ENCODE data around the gene VRK1.

The VRK1 gene

DNA sequence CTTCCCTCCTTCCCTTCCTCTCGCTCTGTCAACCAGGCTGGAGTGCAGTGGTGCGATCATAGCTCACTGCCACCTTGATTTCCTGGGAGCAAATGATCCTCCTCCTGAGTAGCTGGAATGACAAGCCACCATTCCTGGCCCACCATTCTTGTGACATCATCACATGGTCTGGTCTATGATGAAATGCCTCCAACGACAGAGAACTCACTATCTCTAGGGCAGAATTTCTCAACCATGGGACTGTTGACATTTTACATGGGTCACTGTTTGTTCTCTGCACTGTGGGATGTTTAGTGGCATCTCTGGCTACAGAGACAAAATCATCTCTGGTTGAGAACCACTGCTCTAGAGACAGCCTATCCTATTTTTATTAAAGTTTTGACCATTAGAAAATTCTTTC is 9.7 kb downstream of the VRK1 start:
- no peak for TF ChIP-seq CTCF (IDR thresholded peaks at IDR 0.05; ENCODE audit: extremely low read depth, missing control alignments)
- no peak for DNase-seq (ENCODE audit: low spot score)

DNA sequence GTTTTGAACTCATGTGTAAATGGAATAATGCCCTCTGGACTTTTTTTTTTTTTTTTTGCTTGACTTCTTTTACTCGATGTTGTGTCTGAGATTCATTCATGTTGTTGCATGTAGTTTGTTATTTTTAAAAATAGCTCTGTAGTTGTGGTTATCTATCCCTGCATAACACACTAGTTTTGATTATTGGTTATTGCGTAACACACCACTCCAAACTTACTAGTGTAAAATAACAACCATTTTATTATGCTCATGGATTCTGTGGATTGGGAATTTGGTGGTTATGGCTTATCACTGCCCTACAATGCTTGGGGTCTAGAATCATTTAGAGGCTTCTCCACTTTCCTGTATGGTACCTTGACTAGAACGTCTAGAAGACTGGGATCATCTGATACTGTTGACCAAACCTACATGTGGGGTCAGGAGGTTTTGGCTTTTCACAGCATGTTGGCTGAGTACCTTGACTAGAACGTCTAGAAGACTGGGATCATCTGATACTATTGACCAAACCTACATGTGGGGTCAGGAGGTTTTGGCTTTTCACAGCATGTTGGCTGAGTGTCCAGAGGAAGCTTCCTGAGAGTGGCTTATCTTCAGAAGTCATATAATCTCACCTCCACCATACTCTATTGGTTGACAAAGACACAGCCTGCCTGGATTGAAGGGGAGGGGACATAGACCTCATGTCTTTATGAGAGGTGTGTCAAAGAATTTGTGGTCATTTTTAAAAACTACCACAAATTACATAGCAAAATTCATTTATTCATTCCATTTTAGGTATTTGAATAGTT is 11.6 kb downstream of the VRK1 start:
- no peak for DNase-seq (ENCODE audit: low spot score)
- no peak for TF ChIP-seq CTCF (IDR thresholded peaks at IDR 0.05; ENCODE audit: extremely low read depth, missing control alignments)

DNA sequence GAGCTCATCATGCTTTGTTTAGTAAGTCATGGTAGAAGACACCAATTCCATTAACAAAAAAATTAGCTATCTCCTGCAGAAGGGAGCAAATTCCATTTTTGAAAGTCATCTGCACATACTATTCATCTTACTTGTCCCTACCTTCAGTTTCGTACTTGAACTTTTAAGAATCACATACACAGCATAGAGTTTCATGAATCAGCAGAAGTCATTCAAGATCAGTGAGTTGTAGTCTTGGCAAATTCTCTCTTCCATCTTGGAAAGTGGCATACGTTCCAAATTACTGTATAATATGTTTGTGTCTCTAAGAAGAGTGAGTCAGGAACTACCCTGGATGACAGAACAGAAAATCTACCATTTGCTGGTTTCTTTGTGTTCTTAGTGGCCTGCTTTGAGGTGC is 14.1 kb downstream of the VRK1 start:
- no peak for TF ChIP-seq CTCF (IDR thresholded peaks at IDR 0.05; ENCODE audit: extremely low read depth, missing control alignments)
- DNase-seq (ENCODE audit: low spot score), result no peak

GRCh38 chr14:96811985-96812667 is 14.9 kb downstream of the VRK1 start:
- DNase-seq (ENCODE audit: low spot score), result no peak
- no peak for TF ChIP-seq CTCF (IDR thresholded peaks at IDR 0.05; ENCODE audit: extremely low read depth, missing control alignments)

DNA sequence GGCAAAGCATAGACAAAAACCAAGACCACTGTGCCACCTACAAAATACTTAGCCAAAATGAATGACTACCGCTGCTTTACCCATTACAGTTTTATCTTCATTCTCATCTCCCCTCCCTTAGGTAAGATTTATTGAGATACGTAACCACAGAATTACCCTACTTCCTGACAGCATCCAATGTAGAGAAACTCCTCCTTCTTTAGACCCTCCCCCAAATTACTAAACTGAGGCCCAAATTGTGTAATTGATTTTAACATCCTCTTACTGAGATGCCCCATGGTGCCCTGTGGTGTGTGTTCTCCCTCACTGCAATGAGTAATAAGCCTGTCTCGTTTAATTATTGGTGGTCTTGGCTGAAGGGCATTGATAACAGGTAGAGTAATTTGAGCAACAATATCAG is 19.1 kb downstream of the VRK1 start:
- DNase-seq (ENCODE audit: low spot score), result no peak
- no peak for TF ChIP-seq CTCF (IDR thresholded peaks at IDR 0.05; ENCODE audit: extremely low read depth, missing control alignments)

DNA sequence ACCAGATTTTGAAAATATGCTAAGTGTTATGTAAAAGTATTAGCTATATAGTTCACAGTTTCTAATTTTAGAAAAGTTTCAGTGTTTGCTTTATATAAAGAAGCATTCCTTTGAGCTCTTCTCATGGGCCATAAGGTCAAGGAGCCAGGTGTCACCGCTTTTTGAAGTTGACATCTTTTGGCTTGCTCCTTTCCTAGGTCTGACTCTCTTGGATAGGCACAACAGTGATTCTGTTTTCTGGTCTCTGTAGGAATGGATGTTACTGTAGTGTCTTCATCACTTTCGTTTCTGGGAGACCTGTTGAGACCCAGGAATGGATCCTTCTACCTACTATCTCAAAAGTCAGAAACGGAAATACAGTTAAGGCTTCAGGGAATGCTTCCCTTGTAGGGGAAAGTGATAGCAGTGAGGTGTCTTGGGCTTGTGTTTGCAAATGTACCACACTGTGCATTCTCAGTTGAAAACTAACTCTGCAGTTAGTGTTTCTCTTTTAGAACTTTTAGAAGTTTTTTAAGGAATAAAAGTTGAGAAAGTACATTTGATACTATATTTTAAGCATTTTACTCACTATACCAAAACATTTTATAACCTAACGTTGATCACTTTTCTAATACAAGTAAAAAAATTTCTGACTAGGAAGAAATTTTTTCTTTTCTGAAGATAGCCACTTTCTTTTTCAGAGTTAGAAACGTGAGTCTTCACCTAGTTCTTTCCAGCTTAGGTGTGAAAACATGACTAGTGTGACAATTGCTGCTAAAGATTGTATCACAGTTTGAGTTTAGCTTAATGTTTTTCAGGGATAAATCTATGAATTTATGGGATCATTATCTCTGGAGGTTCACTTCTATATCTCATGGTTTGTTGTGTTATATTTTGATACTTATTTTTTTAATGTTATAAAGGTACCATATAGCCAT is 20.8 kb downstream of the VRK1 start:
- no peak for TF ChIP-seq CTCF (IDR thresholded peaks at IDR 0.05; ENCODE audit: extremely low read depth, missing control alignments)

More for the DNA sequence above, 20.8 kb downstream of the VRK1 start:
- DNase-seq (ENCODE audit: low spot score), result no peak

Data from GM20000 (cell line).